ENCODE measurements around the gene OGN.

OGN gene

GRCh38 chr9:92404042-92404836, at the start of gene OGN:
Gene OGN, minus strand, starts transcription at chr9:92404578. Its CDS starts 1,171 bp downstream, at chr9:92403407.
- Histone ChIP-seq H3K27ac (ENCODE audit: low read depth, low read length) (no peak within 1 kb of the TSS), H3K4me3 (ENCODE audit: low read depth in 1 of 5, low read length in 5 of 5) (peak within 1 kb of the TSS in 3 of 5 donors; percentile 22 to 58 (median 29)), H3K27me3 (ENCODE audit: control insufficient read depth in 5 of 5, insufficient read depth in 4 of 5, low read length in 5 of 5) (no peaks in the 10 kb centered on the region), H3K9ac (ENCODE audit: low read length in 5 of 5) (peak within 1 kb of the TSS in 1 of 5 donors; percentile 16), H3K9me3 (ENCODE audit: control insufficient read depth in 5 of 5, low read length in 5 of 5) (no peaks in the 10 kb centered on the region), H3K4me1 (ENCODE audit: control insufficient read depth in 5 of 5, insufficient read depth in 5 of 5, low read length in 5 of 5) (peaks cover 0 to 19% (median 9%) of the 10 kb centered on the region in 5 donors), H3K36me3 (ENCODE audit: control insufficient read depth in 5 of 5, insufficient read depth in 5 of 5, low read length in 5 of 5) (no peaks in the 10 kb centered on the region)

GRCh38 chr9:92446536-92446935, 42.2 kb upstream of the OGN start:
- Histone ChIP-seq H3K27ac (ENCODE audit: low read depth, low read length) (no peak overlapping the region), H3K36me3 (ENCODE audit: control insufficient read depth in 5 of 5, insufficient read depth in 5 of 5, low read length in 5 of 5) (no peaks in the 10 kb centered on the region), H3K27me3 (ENCODE audit: control insufficient read depth in 5 of 5, insufficient read depth in 4 of 5, low read length in 5 of 5) (no peaks in the 10 kb centered on the region), H3K9ac (ENCODE audit: low read length in 5 of 5) (no peak overlapping the region), H3K4me3 (ENCODE audit: low read depth in 1 of 5, low read length in 5 of 5) (no peak overlapping the region), H3K4me1 (ENCODE audit: control insufficient read depth in 5 of 5, insufficient read depth in 5 of 5, low read length in 5 of 5) (no peaks in the 10 kb centered on the region), H3K9me3 (ENCODE audit: control insufficient read depth in 5 of 5, low read length in 5 of 5) (no peaks in the 10 kb centered on the region)

GRCh38 chr9:92444841-92445240, 40.5 kb upstream of the OGN start:
- Histone ChIP-seq H3K27ac (ENCODE audit: low read depth, low read length) (no peak overlapping the region), H3K36me3 (ENCODE audit: control insufficient read depth in 5 of 5, insufficient read depth in 5 of 5, low read length in 5 of 5) (no peaks in the 10 kb centered on the region), H3K4me1 (ENCODE audit: control insufficient read depth in 5 of 5, insufficient read depth in 5 of 5, low read length in 5 of 5) (no peaks in the 10 kb centered on the region), H3K4me3 (ENCODE audit: low read depth in 1 of 5, low read length in 5 of 5) (no peak overlapping the region), H3K27me3 (ENCODE audit: control insufficient read depth in 5 of 5, insufficient read depth in 4 of 5, low read length in 5 of 5) (no peaks in the 10 kb centered on the region), H3K9ac (ENCODE audit: low read length in 5 of 5) (no peak overlapping the region), H3K9me3 (ENCODE audit: control insufficient read depth in 5 of 5, low read length in 5 of 5) (no peaks in the 10 kb centered on the region)

- no peak overlapping the region for H3K9ac ChIP-seq (ENCODE audit: low read length in 5 of 5)
- H3K27me3 ChIP-seq (ENCODE audit: control insufficient read depth in 5 of 5, insufficient read depth in 4 of 5, low read length in 5 of 5): no peaks in the 10 kb centered on the region
- H3K4me1 ChIP-seq (ENCODE audit: control insufficient read depth in 5 of 5, insufficient read depth in 5 of 5, low read length in 5 of 5): peaks cover 0 to 5% (median 0%) of the 10 kb centered on the region in 5 donors
- no peak overlapping the region for H3K27ac ChIP-seq (ENCODE audit: low read depth, low read length)
- no peaks in the 10 kb centered on the region for H3K9me3 ChIP-seq (ENCODE audit: control insufficient read depth in 5 of 5, low read length in 5 of 5)
- no peaks in the 10 kb centered on the region for H3K36me3 ChIP-seq (ENCODE audit: control insufficient read depth in 5 of 5, insufficient read depth in 5 of 5, low read length in 5 of 5)
- no peak overlapping the region for H3K4me3 ChIP-seq (ENCODE audit: low read depth in 1 of 5, low read length in 5 of 5)
Measured at GRCh38 chr9:92440751-92441046, 36.3 kb upstream of the OGN start.

GRCh38 chr9:92439921-92440750, 35.8 kb upstream of the OGN start:
- H3K9ac ChIP-seq (ENCODE audit: low read length in 5 of 5): no peak overlapping the region
- no peak overlapping the region for H3K4me3 ChIP-seq (ENCODE audit: low read depth in 1 of 5, low read length in 5 of 5)
- H3K4me1 ChIP-seq (ENCODE audit: control insufficient read depth in 5 of 5, insufficient read depth in 5 of 5, low read length in 5 of 5): peaks cover 0 to 5% (median 0%) of the 10 kb centered on the region in 5 donors
- H3K27me3 ChIP-seq (ENCODE audit: control insufficient read depth in 5 of 5, insufficient read depth in 4 of 5, low read length in 5 of 5): no peaks in the 10 kb centered on the region
- H3K27ac ChIP-seq (ENCODE audit: low read depth, low read length): no peak overlapping the region
- H3K36me3 ChIP-seq (ENCODE audit: control insufficient read depth in 5 of 5, insufficient read depth in 5 of 5, low read length in 5 of 5): no peaks in the 10 kb centered on the region
- H3K9me3 ChIP-seq (ENCODE audit: control insufficient read depth in 5 of 5, low read length in 5 of 5): no peaks in the 10 kb centered on the region

- Histone ChIP-seq H3K27me3 (ENCODE audit: control insufficient read depth in 5 of 5, insufficient read depth in 4 of 5, low read length in 5 of 5) (no peaks in the 10 kb centered on the region), H3K4me1 (ENCODE audit: control insufficient read depth in 5 of 5, insufficient read depth in 5 of 5, low read length in 5 of 5) (peaks cover 0 to 5% (median 0%) of the 10 kb centered on the region in 5 donors), H3K9ac (ENCODE audit: low read length in 5 of 5) (no peak overlapping the region), H3K36me3 (ENCODE audit: control insufficient read depth in 5 of 5, insufficient read depth in 5 of 5, low read length in 5 of 5) (no peaks in the 10 kb centered on the region), H3K27ac (ENCODE audit: low read depth, low read length) (no peak overlapping the region), H3K4me3 (ENCODE audit: low read depth in 1 of 5, low read length in 5 of 5) (peak overlapping the region in 1 of 5 donors; percentile 6), H3K9me3 (ENCODE audit: control insufficient read depth in 5 of 5, low read length in 5 of 5) (no peaks in the 10 kb centered on the region)
Measured at GRCh38 chr9:92438900-92439526, 34.6 kb upstream of the OGN start.

GRCh38 chr9:92435263-92435662, 30.9 kb upstream of the OGN start:
- peaks cover 0 to 11% (median 0%) of the 10 kb centered on the region in 5 donors for H3K4me1 ChIP-seq (ENCODE audit: control insufficient read depth in 5 of 5, insufficient read depth in 5 of 5, low read length in 5 of 5)
- H3K4me3 ChIP-seq (ENCODE audit: low read depth in 1 of 5, low read length in 5 of 5): no peak overlapping the region
- H3K9ac ChIP-seq (ENCODE audit: low read length in 5 of 5): no peak overlapping the region
- H3K36me3 ChIP-seq (ENCODE audit: control insufficient read depth in 5 of 5, insufficient read depth in 5 of 5, low read length in 5 of 5): no peaks in the 10 kb centered on the region
- H3K27ac ChIP-seq (ENCODE audit: low read depth, low read length): no peak overlapping the region
- H3K9me3 ChIP-seq (ENCODE audit: control insufficient read depth in 5 of 5, low read length in 5 of 5): no peaks in the 10 kb centered on the region
- H3K27me3 ChIP-seq (ENCODE audit: control insufficient read depth in 5 of 5, insufficient read depth in 4 of 5, low read length in 5 of 5): no peaks in the 10 kb centered on the region

GRCh38 chr9:92432972-92433548, 28.7 kb upstream of the OGN start:
- no peak overlapping the region for H3K4me3 ChIP-seq (ENCODE audit: low read depth in 1 of 5, low read length in 5 of 5)
- peaks cover 0 to 6% (median 0%) of the 10 kb centered on the region in 5 donors for H3K4me1 ChIP-seq (ENCODE audit: control insufficient read depth in 5 of 5, insufficient read depth in 5 of 5, low read length in 5 of 5)
- H3K9ac ChIP-seq (ENCODE audit: low read length in 5 of 5): no peak overlapping the region
- H3K27me3 ChIP-seq (ENCODE audit: control insufficient read depth in 5 of 5, insufficient read depth in 4 of 5, low read length in 5 of 5): no peaks in the 10 kb centered on the region
- no peaks in the 10 kb centered on the region for H3K9me3 ChIP-seq (ENCODE audit: control insufficient read depth in 5 of 5, low read length in 5 of 5)
- no peak overlapping the region for H3K27ac ChIP-seq (ENCODE audit: low read depth, low read length)
- no peaks in the 10 kb centered on the region for H3K36me3 ChIP-seq (ENCODE audit: control insufficient read depth in 5 of 5, insufficient read depth in 5 of 5, low read length in 5 of 5)

GRCh38 chr9:92432350-92432749, 28.0 kb upstream of the OGN start:
- no peaks in the 10 kb centered on the region for H3K36me3 ChIP-seq (ENCODE audit: control insufficient read depth in 5 of 5, insufficient read depth in 5 of 5, low read length in 5 of 5)
- peak overlapping the region in 3 of 5 donors; percentile 6 to 53 (median 48) for H3K4me3 ChIP-seq (ENCODE audit: low read depth in 1 of 5, low read length in 5 of 5)
- H3K9ac ChIP-seq (ENCODE audit: low read length in 5 of 5): no peak overlapping the region
- H3K4me1 ChIP-seq (ENCODE audit: control insufficient read depth in 5 of 5, insufficient read depth in 5 of 5, low read length in 5 of 5): peaks cover 0 to 6% (median 0%) of the 10 kb centered on the region in 5 donors
- no peak overlapping the region for H3K27ac ChIP-seq (ENCODE audit: low read depth, low read length)
- H3K9me3 ChIP-seq (ENCODE audit: control insufficient read depth in 5 of 5, low read length in 5 of 5): no peaks in the 10 kb centered on the region
- no peaks in the 10 kb centered on the region for H3K27me3 ChIP-seq (ENCODE audit: control insufficient read depth in 5 of 5, insufficient read depth in 4 of 5, low read length in 5 of 5)

Data from subcutaneous abdominal adipose tissue (tissue), 5 donors.